Cerebellar nuclear complex (tissue), 1 donor: Measurements from ENCODE around the gene APOL1.
"Not testable (repeated sequence)": the region's sequence is repeated elsewhere in the genome, so short reads cannot be mapped to it uniquely, and the experiment has no call there.

ENCODE experiments used
- DNase-seq, 2 experiments: peaks; one replicate each; lab custom pipeline; 2025; lab: John Stamatoyannopoulos, UW

APOL1 gene

GRCh38 chr22:36225333-36225922 is 27.5 kb upstream of the APOL1 start:
- DNase-seq: no peak

- no peak for DNase-seq
Measured at GRCh38 chr22:36226189-36226588, 26.7 kb upstream of the APOL1 start.

DNA sequence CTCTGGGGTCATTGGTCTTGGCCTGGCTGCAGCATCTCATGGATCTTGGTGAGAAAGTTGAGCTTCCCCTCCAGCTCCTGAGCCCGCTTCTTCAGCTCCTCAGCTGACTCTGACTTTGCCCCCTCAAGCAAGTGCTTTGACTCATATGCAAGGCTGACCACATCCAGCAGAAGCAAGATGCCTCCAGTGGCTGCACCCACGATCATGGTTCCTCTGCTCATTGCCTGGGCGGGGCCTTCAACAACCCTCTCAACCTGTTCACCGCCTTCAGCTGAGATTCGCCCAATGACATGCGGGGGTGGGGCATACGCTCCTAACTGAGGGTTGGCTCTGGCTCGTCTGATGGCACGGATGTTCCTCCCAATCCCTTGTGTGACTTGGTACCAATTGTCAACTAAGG is 25.5 kb upstream of the APOL1 start:
- DNase-seq: no peak

DNA sequence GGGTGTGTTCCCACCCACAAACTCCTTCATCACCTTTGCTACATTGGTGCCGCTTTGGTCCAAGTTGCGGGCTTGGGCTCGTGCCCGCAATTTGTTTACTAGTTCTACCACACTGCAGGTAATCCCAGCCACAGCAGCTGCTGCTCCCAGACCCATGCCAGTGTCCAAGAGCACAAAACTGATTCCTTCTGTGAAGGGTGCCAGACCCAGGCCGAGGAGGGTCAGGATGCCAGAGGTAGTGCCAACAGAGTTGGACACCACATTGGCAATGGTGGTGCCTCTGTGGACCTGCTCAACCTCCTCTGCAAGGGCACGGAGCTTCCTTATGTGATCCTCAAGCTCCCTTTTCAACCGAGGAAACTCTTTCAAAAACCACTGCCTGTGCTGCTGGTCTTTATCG is 25.1 kb upstream of the APOL1 start:
- DNase-seq: no peak

DNA sequence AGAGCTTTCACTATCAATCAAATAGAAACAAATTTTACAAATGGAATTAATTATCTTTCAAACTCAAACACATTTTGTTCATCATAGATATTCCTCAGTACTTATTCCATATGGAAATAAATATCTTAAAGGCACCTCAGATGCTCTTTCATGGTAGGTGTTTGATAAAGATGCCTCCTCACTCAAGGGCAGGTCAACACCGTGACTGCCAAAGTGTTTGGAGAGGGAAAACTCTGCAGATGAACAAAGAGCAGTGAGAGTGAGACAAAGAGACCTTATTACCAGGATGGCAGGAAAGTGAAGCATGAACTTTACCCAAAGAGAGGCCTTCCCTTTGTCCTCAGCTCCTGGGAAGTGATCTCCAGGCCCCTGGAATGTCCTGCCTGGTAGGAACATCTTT is 24.6 kb upstream of the APOL1 start:
- not testable (repeated sequence) for DNase-seq

GRCh38 chr22:36228944-36229343 is 24.0 kb upstream of the APOL1 start:
- DNase-seq: no peak

GRCh38 chr22:36229649-36230048 is 23.3 kb upstream of the APOL1 start:
- DNase-seq: not testable (repeated sequence)

DNA sequence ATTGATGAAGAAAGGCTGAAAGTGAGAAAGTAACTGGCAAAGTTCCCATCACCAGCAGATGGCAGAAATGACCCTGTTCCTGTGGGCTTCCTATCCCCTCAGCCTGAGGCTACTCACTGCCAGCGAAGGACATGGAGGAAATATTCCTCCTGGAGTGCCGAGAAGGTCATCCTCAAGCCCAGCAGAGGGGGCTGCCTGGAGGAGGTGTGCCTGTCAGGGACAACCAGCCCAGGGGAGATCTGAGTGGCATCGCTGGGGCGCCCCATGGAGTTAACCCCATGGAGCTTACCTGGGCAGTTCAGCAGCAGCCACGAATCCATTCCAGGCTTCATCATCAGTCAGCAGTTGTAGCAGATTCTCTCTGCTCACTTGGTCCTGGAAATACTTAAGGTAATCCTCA is 21.9 kb upstream of the APOL1 start:
- DNase-seq: not testable (repeated sequence)

DNA sequence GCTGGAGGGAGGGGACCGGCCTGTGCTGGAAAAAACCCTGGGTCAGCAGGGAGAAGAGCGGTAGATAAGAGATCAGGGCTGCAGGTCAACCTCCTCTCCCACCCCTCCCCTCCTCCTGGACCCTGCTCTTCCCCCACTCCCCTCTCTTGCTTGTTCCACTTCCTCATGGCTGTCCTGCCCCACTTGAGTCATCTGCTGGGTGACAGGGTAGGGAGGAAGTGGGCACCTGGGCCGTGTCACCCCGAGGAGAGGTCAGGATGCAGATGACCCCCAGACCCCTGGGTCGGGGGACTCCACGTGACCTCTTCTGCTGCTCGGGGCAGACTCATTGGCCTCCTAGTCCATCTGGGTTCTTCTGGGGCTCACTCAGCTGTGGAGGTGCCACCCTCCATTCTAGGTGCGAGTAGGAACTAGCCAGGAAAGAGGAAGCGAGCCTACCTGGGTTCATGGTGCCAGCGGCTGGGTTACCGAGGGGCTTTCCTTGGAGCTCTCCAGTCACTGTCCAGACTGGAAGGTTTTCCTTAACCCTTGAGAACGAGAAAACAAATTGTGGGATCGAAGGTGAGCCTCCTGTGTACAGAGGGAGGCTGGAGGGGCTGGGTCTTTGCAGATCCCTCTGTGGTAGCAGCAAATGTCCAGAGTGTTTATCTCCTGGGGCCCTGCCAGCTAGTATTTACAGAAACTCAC is 20.1 kb upstream of the APOL1 start:
- no peak for DNase-seq

GRCh38 chr22:36233796-36234195 is 19.1 kb upstream of the APOL1 start:
- no peak for DNase-seq

- no peak for DNase-seq
Measured at GRCh38 chr22:36234213-36234612, 18.7 kb upstream of the APOL1 start.

- DNase-seq: no peak
Measured at GRCh38 chr22:36234919-36235318, 18.0 kb upstream of the APOL1 start.

- no peak for DNase-seq
Measured at GRCh38 chr22:36235585-36235984, 17.3 kb upstream of the APOL1 start.

GRCh38 chr22:36236388-36237319 is 16.3 kb upstream of the APOL1 start:
- DNase-seq: no peak

DNA sequence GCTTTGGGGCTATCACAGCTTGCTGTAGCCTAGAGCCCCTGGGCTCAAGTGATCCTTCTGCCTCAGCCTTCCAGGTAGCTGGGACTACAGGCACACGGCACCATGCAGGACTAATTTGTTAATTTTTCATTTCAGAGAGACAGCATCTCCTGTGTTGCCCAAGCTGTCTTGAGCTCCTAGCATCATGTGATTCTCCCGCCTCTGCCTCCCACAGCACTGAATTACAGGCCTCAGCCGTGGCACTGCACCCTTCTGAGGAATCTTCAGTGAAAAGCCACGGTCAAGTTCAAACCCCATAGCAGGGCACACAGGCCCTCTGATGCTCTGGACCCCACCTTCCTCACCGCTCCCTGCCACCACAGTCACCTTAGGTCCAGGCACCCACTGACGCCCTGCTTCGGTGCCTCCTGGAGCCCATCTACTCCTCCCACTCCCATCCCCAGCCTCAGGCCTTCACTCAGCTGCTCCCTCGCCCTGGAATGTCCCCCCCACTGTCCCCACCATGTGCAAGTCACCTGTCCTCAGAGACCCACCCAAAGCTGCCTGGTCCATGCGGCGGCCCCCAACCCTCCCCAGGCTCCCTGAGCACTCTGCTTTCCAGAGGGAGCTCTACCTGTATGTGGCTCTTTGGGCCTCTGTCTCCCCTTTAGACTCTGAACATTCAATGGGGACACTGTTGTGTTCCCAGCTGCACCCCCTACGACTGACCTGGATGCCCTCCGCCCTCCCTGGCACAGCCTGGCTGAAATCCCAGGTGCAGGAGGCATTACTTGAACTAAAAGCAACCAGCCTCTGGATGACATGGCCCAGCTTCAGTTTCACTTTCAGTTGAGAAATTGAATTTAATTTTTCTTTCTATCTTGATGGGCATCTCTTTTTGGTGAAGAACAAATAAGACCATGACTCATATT is 15.2 kb upstream of the APOL1 start:
- DNase-seq: no peak

DNA sequence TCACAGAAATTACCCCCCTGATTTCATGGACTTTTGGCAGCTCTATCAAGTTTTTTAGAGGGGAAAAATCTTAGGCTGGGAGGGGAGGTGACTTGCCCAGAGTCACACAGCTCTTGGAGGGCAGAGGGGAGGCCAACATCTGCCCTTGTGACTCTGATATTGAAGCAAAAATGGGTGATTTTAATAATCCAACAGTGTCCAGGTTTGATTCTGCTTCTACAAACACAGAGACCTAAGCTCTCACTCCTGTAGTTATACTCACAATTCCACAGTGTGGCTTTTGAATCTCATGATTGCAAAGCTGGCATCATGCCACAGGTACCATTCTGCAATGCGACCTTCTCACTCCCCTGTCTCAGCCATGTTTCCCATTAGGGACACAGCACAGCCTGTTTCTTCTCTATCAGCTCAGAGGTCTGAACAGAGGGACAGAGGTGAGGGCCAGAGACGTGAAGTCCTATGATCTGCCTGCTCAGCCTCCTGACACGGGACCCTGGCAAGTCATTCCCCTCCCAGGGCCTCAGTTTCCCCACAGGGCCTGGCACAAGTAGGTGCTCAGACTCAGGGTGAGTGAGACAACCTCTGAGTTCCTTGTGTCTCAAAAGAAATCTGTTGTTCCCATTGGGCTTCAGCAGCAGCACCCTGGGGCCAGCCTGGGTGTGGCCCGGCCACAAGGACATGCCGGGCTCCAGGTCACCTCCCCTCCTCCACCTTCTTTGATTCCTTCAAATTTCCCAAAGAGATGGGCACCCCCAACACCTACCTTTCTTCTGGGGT is 14.4 kb upstream of the APOL1 start:
- no peak for DNase-seq

- DNase-seq: no peak
Measured at GRCh38 chr22:36239150-36239400, 13.9 kb upstream of the APOL1 start.

GRCh38 chr22:36239401-36240171 is 13.3 kb upstream of the APOL1 start, which contains the start of gene APOL2:
APOL2 (minus strand) TSS chr22:36239527; CDS start chr22:36233162, 6,365 bp downstream.
- peak; percentile 58 to 70 for DNase-seq

DNA sequence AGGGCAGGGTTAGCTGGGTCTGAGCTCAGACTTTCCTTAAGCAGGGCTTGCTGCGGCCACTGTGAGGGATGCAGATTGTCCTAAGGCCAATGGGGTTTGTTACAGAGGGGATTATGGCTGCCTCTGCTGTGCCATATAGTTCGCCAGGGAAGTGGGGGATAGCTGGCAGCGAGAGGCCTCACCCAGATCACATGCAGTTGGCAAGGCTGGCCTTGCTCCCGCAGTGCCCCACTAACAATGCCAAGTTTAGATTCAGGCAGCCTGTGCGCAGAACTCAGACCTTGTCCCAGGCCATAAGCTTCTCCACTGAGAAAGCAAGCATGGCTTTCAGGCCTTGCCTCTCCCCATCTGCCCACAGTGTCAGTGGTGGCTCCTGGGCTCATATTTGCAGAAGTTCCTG is 8.9 kb upstream of the APOL1 start:
- DNase-seq: no peak
